ENCODE data around the gene WDR5.

Gene WDR5

GRCh38 chr9:134158753-134159392, 23.0 kb downstream of the WDR5 start:
- no peak for DNase-seq (ENCODE audit: low read depth)
- no peak overlapping the region for H3K4me3 ChIP-seq (ENCODE audit: low read length)
- TF ChIP-seq CTCF (IDR thresholded peaks at IDR 0.05; ENCODE audit: insufficient read depth, low read depth, low read length, missing control alignments): no peak

GRCh38 chr9:134159566-134160245, 23.8 kb downstream of the WDR5 start:
- no peak overlapping the region for H3K4me3 ChIP-seq (ENCODE audit: low read length)
- TF ChIP-seq CTCF (IDR thresholded peaks at IDR 0.05; ENCODE audit: insufficient read depth, low read depth, low read length, missing control alignments): no peak
- no peak for DNase-seq (ENCODE audit: low read depth)

GRCh38 chr9:134161647-134162046, 25.8 kb downstream of the WDR5 start:
- no peak for DNase-seq (ENCODE audit: low read depth)
- H3K4me3 ChIP-seq (ENCODE audit: low read length): no peak overlapping the region
- no peak for TF ChIP-seq CTCF (IDR thresholded peaks at IDR 0.05; ENCODE audit: insufficient read depth, low read depth, low read length, missing control alignments)

- no peak overlapping the region for H3K4me3 ChIP-seq (ENCODE audit: low read length)
- no peak for DNase-seq (ENCODE audit: low read depth)
- TF ChIP-seq CTCF (IDR thresholded peaks at IDR 0.05; ENCODE audit: insufficient read depth, low read depth, low read length, missing control alignments): no peak
Observed at GRCh38 chr9:134162212-134162775, 26.4 kb downstream of the WDR5 start.

- no peak for DNase-seq (ENCODE audit: low read depth)
- H3K4me3 ChIP-seq (ENCODE audit: low read length): no peak overlapping the region
- no peak for TF ChIP-seq CTCF (IDR thresholded peaks at IDR 0.05; ENCODE audit: insufficient read depth, low read depth, low read length, missing control alignments)
Observed at GRCh38 chr9:134162926-134163370, 27.1 kb downstream of the WDR5 start.

- DNase-seq (ENCODE audit: low read depth): peak; percentile 68
- TF ChIP-seq CTCF (IDR thresholded peaks at IDR 0.05; ENCODE audit: insufficient read depth, low read depth, low read length, missing control alignments): peak; percentile 45
- H3K4me3 ChIP-seq (ENCODE audit: low read length): no peak overlapping the region
Observed at GRCh38 chr9:134163371-134164196, 27.7 kb downstream of the WDR5 start.

Data from epithelial cell of esophagus (primary cell).